GM21576 (cell line): Measurements from ENCODE around the gene ZFP82.

ENCODE experiments used
- ATAC-seq: cut with Tn5 transposase; IDR thresholded peaks from one replicate; pipeline ENCODE4 v1.9.1; 2021; ENCODE audit warnings: mild to moderate bottlenecking, moderate library complexity; ENCODE audit not compliant: unreplicated experiment

ZFP82 gene

DNA sequence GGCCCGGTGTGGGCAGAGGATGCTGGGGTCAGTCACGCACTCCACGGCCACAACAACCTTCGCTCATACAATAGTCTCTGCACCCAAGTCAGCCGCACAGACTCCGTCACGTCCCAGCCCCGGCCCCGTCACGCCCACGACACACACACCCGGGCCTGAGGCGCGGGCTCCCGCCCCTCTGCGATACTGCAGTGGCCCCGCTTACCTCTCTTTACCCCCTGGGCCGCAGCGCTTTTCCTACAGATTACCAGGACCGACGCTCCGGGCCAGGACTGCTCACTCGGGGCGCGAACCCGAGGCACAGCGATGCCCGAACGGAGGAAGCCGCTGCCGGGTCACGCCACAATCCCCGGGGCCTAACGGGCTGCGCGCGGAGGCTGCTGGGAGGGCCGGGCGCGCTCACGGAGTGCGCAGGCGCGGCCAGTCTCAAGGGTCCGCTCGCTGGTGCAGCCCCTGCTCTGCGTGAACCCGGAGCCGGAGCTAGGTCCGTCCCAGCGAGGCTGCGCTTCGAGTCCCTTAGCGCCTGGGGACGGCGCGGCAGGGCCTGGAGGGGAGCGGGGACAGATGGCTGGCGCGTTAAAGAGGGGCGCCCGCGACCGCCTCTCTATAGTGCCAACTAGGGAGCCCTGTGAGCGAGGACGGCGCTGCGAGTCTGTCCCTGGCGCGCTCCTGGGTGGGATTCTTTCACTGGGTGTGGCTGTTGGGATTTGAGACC lies at the start of gene ZFP82:
TSS of gene ZFP82 (minus strand) at position 358 of the 715 bp plus-strand sequence. CDS start 8,855 bp downstream, outside the sequence.
- ATAC-seq = peak; percentile 80

DNA sequence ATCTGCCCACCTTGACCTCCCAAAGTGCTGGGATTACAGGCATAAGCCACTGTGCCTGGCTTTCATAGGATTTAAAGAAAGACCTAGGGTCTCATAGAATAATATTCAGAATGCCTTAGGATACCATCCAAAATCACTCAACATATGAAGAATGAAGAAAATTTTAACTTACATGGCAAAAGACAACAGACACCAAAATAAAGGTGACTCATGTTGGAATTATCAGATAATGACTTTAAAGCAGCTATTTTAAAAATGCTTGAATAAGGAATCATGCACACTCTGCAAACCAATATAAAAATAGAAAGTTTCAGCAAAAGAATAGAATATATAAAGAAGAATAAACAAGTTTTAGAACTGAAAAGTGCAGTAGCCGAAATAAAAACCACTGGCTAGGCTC lies 41.6 kb upstream of the ZFP82 start:
- ATAC-seq = no peak

DNA sequence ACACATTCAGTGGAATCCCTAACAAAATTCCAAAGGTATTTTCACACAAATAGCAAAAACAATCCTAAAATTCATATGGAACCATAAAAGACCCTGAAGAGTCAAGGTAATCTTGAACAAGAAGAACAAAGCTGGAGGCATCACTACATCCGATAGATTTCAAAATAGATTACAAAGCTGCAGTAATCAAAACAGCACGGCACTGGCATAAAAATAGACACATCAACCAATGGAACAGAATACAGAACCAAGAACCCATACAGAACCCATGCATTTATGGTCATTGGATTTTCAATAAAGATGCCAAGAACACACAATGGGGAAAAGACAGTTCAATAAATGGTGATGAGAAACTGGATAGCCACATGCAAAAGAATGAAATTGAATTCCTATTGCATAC lies 38.4 kb upstream of the ZFP82 start:
- no peak for ATAC-seq

- ATAC-seq = no peak
These were observed 30.7 kb upstream of the ZFP82 start for GRCh38 chr19:36449059-36449670.

DNA sequence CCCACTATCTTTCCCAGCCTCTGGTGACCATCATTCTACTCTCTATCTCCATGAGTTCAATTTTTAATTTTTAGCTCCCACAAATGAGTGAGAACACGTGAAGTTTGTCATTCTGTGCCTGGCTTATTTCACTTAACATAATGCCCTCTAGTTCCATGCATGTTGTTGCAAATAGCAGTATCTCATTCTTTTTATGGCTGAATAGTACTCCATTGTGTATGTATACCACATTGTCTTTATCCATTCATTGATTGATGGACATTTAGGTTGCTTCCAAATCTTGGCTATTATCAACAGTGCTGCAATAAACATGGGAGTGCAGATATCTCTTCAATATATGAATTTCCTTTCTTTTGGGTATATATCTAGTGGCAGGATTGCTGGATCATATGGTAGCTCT lies 22.9 kb upstream of the ZFP82 start:
- ATAC-seq = no peak

DNA sequence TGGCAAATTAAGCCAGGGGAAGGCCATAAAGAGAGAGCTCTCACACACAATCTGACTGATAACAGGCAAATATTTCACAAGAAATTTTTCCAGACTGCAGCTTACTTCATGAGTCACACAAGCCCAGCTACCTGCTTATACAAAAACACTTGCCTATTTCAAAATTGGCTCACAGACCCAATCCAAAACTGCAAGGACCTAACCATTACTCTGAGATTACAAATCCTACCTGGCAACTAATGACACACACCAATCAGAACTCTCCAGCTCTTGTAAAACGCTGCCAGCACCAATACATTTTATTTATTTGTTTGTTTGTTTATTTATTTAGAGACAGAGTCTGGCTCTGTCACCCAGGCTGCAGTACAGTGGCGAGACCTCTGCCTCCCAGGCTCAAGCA lies 18.1 kb upstream of the ZFP82 start:
- no peak for ATAC-seq

DNA sequence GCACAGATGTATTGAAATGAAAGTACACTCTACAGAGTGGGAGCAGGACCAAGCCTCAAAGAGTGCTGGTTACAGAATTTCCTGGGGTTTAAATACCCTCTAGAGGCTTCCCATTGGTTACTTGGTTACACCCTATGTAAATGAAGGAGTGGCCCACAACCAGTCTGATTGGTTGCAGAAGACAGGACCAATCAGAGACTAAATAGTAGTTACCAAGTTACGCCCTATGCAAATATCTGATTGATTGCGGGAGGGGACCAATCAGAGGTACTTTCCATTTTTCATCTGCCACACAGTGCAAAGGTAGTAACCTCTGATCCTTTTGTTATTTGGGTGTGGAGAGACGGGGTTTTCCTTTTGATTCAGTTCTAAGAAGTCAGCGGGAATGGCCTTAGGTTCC lies 5.5 kb upstream of the ZFP82 start:
- ATAC-seq = no peak

DNA sequence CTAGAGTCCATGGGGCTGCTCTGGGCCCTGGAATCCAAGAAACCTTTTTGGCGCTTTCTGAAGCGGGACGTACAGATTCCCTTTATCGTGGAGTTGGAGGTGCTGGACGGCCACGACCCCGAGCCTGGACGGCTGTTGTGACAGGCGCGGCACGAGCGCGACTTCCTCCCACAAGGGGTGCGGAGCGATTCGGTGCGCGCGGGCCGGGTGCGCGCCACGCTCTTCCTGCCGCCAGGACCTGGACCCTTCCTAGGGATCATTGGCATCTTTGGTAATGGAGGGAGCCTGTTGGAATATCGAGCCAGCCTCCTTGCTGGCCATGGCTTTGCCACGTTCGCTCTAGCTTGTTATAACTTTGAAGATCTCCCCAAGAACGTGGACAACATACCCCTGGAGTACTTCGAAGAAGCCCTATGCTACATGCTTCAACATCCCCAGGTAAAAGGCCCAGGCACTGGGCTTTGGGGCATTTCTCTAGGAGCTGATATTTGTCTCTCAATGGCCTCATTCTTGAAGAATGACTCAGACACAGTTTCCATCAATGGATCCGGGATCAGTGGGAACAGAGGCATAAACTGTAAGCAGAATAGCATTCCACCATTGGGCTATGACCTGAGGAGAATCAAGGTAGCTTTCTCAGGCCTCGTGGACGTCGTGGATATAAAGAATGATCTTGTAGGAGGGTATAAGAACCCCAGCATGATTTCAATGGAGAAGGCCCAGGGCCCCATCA lies 3.5 kb upstream of the ZFP82 start:
- no peak for ATAC-seq

GRCh38 chr19:36420961-36421748 lies 2.7 kb upstream of the ZFP82 start:
- ATAC-seq = no peak

- ATAC-seq = no peak
These were observed 625 bp downstream of the ZFP82 start for GRCh38 chr19:36417752-36418286.

DNA sequence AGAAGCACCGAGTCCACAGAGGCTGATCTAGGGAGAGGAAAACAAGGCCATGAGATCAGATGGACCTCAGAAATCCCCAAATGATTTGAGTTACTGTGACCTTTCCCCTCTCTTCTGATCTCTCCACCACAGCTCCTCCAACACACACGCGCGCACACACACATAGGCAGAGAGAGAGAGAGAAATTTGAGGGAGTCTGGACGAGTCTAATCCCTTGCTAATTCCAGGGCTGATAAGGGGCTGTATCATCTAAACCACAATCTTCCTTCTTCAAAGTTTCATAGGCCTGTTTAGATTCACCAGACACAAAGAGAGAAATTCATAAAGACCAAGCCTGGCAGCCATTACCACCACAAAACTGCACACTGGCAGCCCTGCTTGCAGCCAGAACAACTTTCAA lies 8.6 kb downstream of the ZFP82 start:
- ATAC-seq = no peak

- ATAC-seq = no peak
These were observed 10.3 kb downstream of the ZFP82 start for GRCh38 chr19:36408101-36408500.

- ATAC-seq = no peak
These were observed 13.9 kb downstream of the ZFP82 start for GRCh38 chr19:36404498-36404897.

DNA sequence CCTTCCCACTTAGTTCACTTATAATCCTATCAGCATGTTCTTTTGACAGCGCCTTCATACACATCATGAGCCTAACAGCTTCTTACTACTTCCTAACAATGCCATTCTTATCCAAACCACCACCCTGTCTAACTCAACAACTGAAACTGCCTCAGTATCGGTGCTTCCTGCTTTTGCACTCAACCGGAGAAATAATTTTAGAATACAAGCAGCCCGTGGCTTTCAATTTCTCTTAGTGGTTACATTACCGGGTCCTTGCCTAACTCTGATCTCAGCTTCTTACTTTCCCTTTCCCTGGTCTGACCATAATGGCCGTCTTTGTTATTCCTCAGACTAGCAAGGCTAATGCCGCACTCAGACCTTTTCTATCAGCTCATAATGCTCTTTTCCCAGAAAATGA lies 17.0 kb downstream of the ZFP82 start:
- ATAC-seq = no peak

GRCh38 chr19:36398571-36398970 lies 19.9 kb downstream of the ZFP82 start:
- ATAC-seq = no peak

DNA sequence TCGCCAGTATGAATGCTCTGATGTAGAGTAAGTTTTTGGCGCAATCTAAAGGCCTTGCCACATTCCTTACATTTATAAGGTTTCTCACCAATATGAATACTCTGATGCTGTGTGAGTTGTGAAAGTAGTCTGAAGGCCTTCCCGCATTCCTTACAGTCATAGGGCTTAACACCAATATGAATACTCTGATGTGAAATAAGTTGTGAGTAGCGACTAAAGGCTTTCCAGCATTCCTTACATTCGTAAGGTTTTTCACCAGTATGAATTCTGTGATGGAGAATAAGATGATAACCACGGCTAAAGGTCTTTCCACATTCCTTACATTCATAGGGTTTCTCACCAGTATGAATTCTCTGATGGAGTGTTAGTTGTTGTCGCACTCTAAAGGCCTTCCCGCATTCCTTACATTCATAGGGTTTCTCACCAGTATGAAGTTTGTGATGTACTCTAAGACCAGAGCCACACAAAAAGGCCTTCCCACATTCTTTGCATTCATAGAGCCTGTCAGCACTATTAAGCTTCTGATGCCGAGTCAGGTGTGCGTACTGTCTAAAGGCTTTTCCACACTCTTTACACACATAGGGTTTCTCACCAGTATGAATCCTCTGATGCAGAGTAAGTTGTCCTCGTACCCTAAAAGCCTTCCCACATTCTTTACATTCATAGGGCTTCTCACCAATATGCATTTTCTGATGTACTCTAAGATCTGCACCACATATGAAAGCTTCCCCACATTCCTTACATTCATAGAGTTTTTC lies 25.3 kb downstream of the ZFP82 start:
- no peak for ATAC-seq

DNA sequence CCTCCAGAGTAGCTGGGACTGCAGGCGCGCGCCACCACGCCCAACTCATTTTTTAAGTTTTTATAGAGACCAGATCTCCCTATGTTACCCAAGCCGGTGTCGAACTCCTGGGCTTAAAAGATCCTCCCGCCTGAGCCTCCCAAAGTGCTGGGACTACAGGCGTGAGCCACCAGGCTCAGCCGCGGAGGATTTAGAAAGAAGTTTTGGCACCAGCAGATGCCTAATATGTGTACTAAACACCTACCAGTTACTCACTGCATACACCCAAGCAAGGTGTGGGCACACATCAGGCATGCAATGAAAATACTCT lies 39.0 kb downstream of the ZFP82 start:
- ATAC-seq = no peak

- ATAC-seq = peak; percentile 92
These were observed 39.6 kb downstream of the ZFP82 start, which contains the start of gene ZFP14 for GRCh38 chr19:36378625-36379509. Gene ZFP14, minus strand, starts transcription at chr19:36379201. Its CDS starts 11,309 bp downstream, at chr19:36367892.

DNA sequence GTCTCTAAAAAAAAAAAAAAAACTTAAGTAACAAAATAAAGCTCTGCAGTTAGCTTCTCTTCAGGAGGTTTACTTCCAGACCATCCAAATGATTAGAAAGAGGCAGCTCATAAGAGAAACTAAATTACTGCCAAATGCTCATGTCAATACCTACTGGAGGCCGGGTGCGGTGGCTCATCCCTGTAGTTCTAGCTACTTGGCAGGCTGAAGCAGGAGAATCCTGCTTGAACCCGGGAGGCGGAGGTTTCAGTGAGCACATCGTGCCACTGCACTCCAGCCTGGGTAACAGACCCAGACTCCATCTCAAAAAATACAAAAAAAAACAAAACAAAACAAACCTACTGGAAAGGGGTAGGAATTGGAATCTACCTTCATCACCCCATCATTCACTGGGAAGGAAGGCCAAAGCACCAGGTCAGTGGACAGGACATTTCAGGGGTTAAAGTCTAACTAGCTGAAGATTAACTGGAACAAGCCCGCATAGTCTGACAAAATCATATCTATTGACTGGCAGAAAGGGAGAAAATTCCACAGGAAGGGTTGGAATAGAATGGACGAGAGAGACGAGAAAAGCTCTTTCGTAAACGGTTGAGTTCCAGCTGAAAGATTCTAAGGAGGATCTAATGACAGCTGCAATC lies 40.8 kb downstream of the ZFP82 start:
- no peak for ATAC-seq
